BLaER1 treated with 17β-estradiol and CSF1 and Interleukin-3, amounts not matched to agents 10 nM and 100 nM (cell line): ENCODE results near the gene WNT10A.

Experiments
- H3K27ac ChIP-seq, 11 experiments: shearing (Covaris generic); formaldehyde crosslinking; 2 replicates each; pipeline ENCODE4 v1.8.1; 2022
- H3K27me3 ChIP-seq, 11 experiments: shearing (Covaris generic); formaldehyde crosslinking; 2 replicates each; pipeline ENCODE4 v1.8.1; 2022
- H3K36me3 ChIP-seq, 11 experiments: shearing (Covaris generic); formaldehyde crosslinking; 2 replicates each; pipeline ENCODE4 v1.8.1; 2022
- H3K4me1 ChIP-seq, 10 experiments: shearing (Covaris generic); formaldehyde crosslinking; 2 replicates each; pipeline ENCODE4 v1.8.1; 2022
- H3K4me2 ChIP-seq, 11 experiments: shearing (Covaris generic); formaldehyde crosslinking; 2 replicates each; pipeline ENCODE4 v1.8.1; 2022
- H3K4me3 ChIP-seq, 10 experiments: shearing (Covaris generic); formaldehyde crosslinking; 2 replicates each; pipeline ENCODE4 v1.8.1; 2022
- H3K9ac ChIP-seq, 11 experiments: shearing (Covaris generic); formaldehyde crosslinking; 2 replicates each; pipeline ENCODE4 v1.8.1; 2022
- H3K9me3 ChIP-seq, 11 experiments: shearing (Covaris generic); formaldehyde crosslinking; replicated peaks in 1 of 11; 2 replicates each; pipeline ENCODE4 v1.8.1; 2022
- H4K20me1 ChIP-seq, 11 experiments: shearing (Covaris generic); formaldehyde crosslinking; 2 replicates each; pipeline ENCODE4 v1.8.1; 2022
- Cebpa-rat ChIP-seq, 11 experiments: shearing (Covaris generic); IDR thresholded peaks; 2 replicates each; pipeline ENCODE4 v1.8.1; 2022

The WNT10A gene

GRCh38 chr2:218859988-218860831, 20.4 kb upstream of the WNT10A start:
- Histone ChIP-seq H3K4me2 (peak overlapping the region; percentile 69 to 86 (median 76)), H3K9me3 (peaks cover 0 to 3% (median 0%) of the 10 kb centered on the region in 11 experiments; a peak in 1 of 22 replicates), H3K36me3 (no peaks in the 10 kb centered on the region), H3K27ac (no peak overlapping the region), H3K27me3 (peaks cover 96 to 100% (median 100%) of the 10 kb centered on the region in 11 experiments), H3K4me3 (peak overlapping the region; percentile 30 to 64 (median 52); a peak in 18 of 20 replicates), H3K9ac (no peak overlapping the region), H3K4me1 (peaks cover 8 to 19% (median 13%) of the 10 kb centered on the region in 10 experiments; a peak in 19 of 20 replicates), H4K20me1 (peaks cover 0 to 68% (median 31%) of the 10 kb centered on the region in 11 experiments; a peak in 16 of 22 replicates)
- no peak for TF ChIP-seq Cebpa-rat (IDR thresholded peaks at IDR 0.05)

- H3K27me3 ChIP-seq: peaks cover 90 to 98% (median 97%) of the 10 kb centered on the region in 11 experiments
- peaks cover 8 to 19% (median 13%) of the 10 kb centered on the region in 10 experiments; a peak in 19 of 20 replicates for H3K4me1 ChIP-seq
- no peaks in the 10 kb centered on the region for H3K9me3 ChIP-seq
- H3K36me3 ChIP-seq: no peaks in the 10 kb centered on the region
- peaks cover 0 to 60% (median 31%) of the 10 kb centered on the region in 11 experiments; a peak in 16 of 22 replicates for H4K20me1 ChIP-seq
- H3K4me2 ChIP-seq: peak overlapping the region in 10 of 11 experiments; percentile 7 to 82 (median 59); a peak in 17 of 22 replicates
- H3K27ac ChIP-seq: no peak overlapping the region
- TF ChIP-seq Cebpa-rat (IDR thresholded peaks at IDR 0.05): no peak
- H3K4me3 ChIP-seq: peak overlapping the region in 3 of 10 experiments; percentile 14 to 40 (median 16); a peak in 3 of 20 replicates
- no peak overlapping the region for H3K9ac ChIP-seq
Measured at GRCh38 chr2:218860950-218861381, 19.7 kb upstream of the WNT10A start.

GRCh38 chr2:218861645-218862318, 18.9 kb upstream of the WNT10A start:
- TF ChIP-seq Cebpa-rat (IDR thresholded peaks at IDR 0.05): no peak
- Histone ChIP-seq H3K4me3 (no peak overlapping the region), H3K27ac (no peak overlapping the region), H4K20me1 (peaks cover 0 to 53% (median 29%) of the 10 kb centered on the region in 11 experiments; a peak in 16 of 22 replicates), H3K9ac (no peak overlapping the region), H3K36me3 (no peaks in the 10 kb centered on the region), H3K9me3 (no peaks in the 10 kb centered on the region), H3K27me3 (peaks cover 84 to 97% (median 96%) of the 10 kb centered on the region in 11 experiments), H3K4me2 (no peak overlapping the region; a peak in 1 of 22 replicates), H3K4me1 (peaks cover 8 to 16% (median 13%) of the 10 kb centered on the region in 10 experiments; a peak in 19 of 20 replicates)

GRCh38 chr2:218863021-218863520, 17.6 kb upstream of the WNT10A start:
- Histone ChIP-seq H3K4me1 (peaks cover 8 to 18% (median 13%) of the 10 kb centered on the region in 10 experiments; a peak in 19 of 20 replicates), H3K27ac (no peak overlapping the region), H3K27me3 (peaks cover 71 to 97% (median 96%) of the 10 kb centered on the region in 11 experiments), H3K9me3 (no peaks in the 10 kb centered on the region), H3K9ac (no peak overlapping the region), H3K4me3 (no peak overlapping the region), H4K20me1 (peaks cover 0 to 44% (median 23%) of the 10 kb centered on the region in 11 experiments; a peak in 16 of 22 replicates), H3K36me3 (no peaks in the 10 kb centered on the region), H3K4me2 (no peak overlapping the region)
- no peak for TF ChIP-seq Cebpa-rat (IDR thresholded peaks at IDR 0.05)

GRCh38 chr2:218865396-218865795, 15.3 kb upstream of the WNT10A start:
- Histone ChIP-seq H3K27me3 (peaks cover 65 to 97% (median 96%) of the 10 kb centered on the region in 11 experiments), H4K20me1 (peaks cover 0 to 23% (median 5%) of the 10 kb centered on the region in 11 experiments; a peak in 10 of 22 replicates), H3K9ac (no peak overlapping the region), H3K4me3 (no peak overlapping the region), H3K4me2 (no peak overlapping the region), H3K36me3 (no peaks in the 10 kb centered on the region), H3K4me1 (peaks cover 2 to 13% (median 6%) of the 10 kb centered on the region in 10 experiments; a peak in 19 of 20 replicates), H3K9me3 (no peaks in the 10 kb centered on the region), H3K27ac (no peak overlapping the region)
- TF ChIP-seq Cebpa-rat (IDR thresholded peaks at IDR 0.05): no peak

- Histone ChIP-seq H3K36me3 (no peaks in the 10 kb centered on the region), H3K27me3 (peaks cover 65 to 97% (median 96%) of the 10 kb centered on the region in 11 experiments), H3K9ac (no peak overlapping the region), H3K27ac (no peak overlapping the region), H3K9me3 (no peaks in the 10 kb centered on the region), H4K20me1 (peaks cover 0 to 23% (median 3%) of the 10 kb centered on the region in 11 experiments; a peak in 4 of 22 replicates), H3K4me1 (peaks cover 4 to 14% (median 7%) of the 10 kb centered on the region in 10 experiments), H3K4me2 (no peak overlapping the region), H3K4me3 (no peak overlapping the region)
- no peak for TF ChIP-seq Cebpa-rat (IDR thresholded peaks at IDR 0.05)
Measured at GRCh38 chr2:218865999-218866398, 14.7 kb upstream of the WNT10A start.

- peaks cover 12 to 23% (median 16%) of the 10 kb centered on the region in 10 experiments for H3K4me1 ChIP-seq
- no peak overlapping the region for H3K4me2 ChIP-seq
- H3K36me3 ChIP-seq: no peaks in the 10 kb centered on the region
- H3K9ac ChIP-seq: no peak overlapping the region
- no peak overlapping the region for H3K4me3 ChIP-seq
- H4K20me1 ChIP-seq: peaks cover 0 to 24% (median 9%) of the 10 kb centered on the region in 11 experiments; a peak in 8 of 22 replicates
- no peaks in the 10 kb centered on the region for H3K9me3 ChIP-seq
- H3K27ac ChIP-seq: no peak overlapping the region
- no peak for TF ChIP-seq Cebpa-rat (IDR thresholded peaks at IDR 0.05)
- peaks cover 65 to 97% (median 96%) of the 10 kb centered on the region in 11 experiments for H3K27me3 ChIP-seq
Measured at GRCh38 chr2:218867900-218868299, 12.8 kb upstream of the WNT10A start.

GRCh38 chr2:218869064-218869463, 11.6 kb upstream of the WNT10A start:
- no peaks in the 10 kb centered on the region for H3K9me3 ChIP-seq
- H3K27me3 ChIP-seq: peaks cover 65 to 97% (median 96%) of the 10 kb centered on the region in 11 experiments
- H3K9ac ChIP-seq: no peak overlapping the region

More at GRCh38 chr2:218869064-218869463, 11.6 kb upstream of the WNT10A start:
- Histone ChIP-seq H4K20me1 (peaks cover 0 to 30% (median 11%) of the 10 kb centered on the region in 11 experiments; a peak in 13 of 22 replicates), H3K4me1 (peaks cover 12 to 23% (median 16%) of the 10 kb centered on the region in 10 experiments), H3K4me2 (no peak overlapping the region), H3K36me3 (no peaks in the 10 kb centered on the region), H3K27ac (no peak overlapping the region), H3K4me3 (no peak overlapping the region)
- TF ChIP-seq Cebpa-rat (IDR thresholded peaks at IDR 0.05): no peak
